HEK293T (cell line): ENCODE measurements around the gene MOCOS.
"Not testable (repeated sequence)": the region's sequence is repeated elsewhere in the genome, so short reads cannot be mapped to it uniquely, and the experiment has no call there.

Experiments used
- CTCF ChIA-PET: fragments of 350-600 bp; formaldehyde crosslinking; extraction: SDS; loops from one replicate; lab custom pipeline; 2021; ENCODE audit warnings: antibody characterized with exemption, inconsistent platforms; lab: Yijun Ruan, JAX
- POLR2A ChIA-PET: fragments of 350-600 bp; formaldehyde crosslinking; extraction: SDS; loops from one replicate; lab custom pipeline; 2020; ENCODE audit warnings: antibody characterized with exemption, inconsistent platforms; lab: Yijun Ruan, JAX
- DNase-seq: peaks from one replicate; pipeline ENCODE4 v3.0.0; 2012; ENCODE audit warnings: mixed read lengths; ENCODE audit errors: extremely low spot score
- ARNT ChIP-seq: fragments of 450-650 bp; IDR thresholded peaks from 2 replicates; pipeline ENCODE4 v1.6.1; 2017; ENCODE audit warnings: mild to moderate bottlenecking
- BHLHE40 ChIP-seq: fragments of 450-650 bp; IDR thresholded peaks from 2 replicates; pipeline ENCODE4 v1.6.1; 2016; ENCODE audit warnings: mild to moderate bottlenecking, moderate library complexity, borderline replicate concordance
- CTBP1 ChIP-seq: fragments of 450-650 bp; IDR thresholded peaks from 2 replicates; pipeline ENCODE4 v1.6.1; 2016; ENCODE audit warnings: borderline replicate concordance
- ELF4 ChIP-seq: fragments of 450-650 bp; IDR thresholded peaks from 2 replicates; pipeline ENCODE4 v1.6.1; 2017; ENCODE audit warnings: antibody characterized with exemption
- FOXA1 ChIP-seq: fragments of 450-650 bp; IDR thresholded peaks from 2 replicates; pipeline ENCODE4 v1.6.1; 2016; ENCODE audit warnings: mild to moderate bottlenecking
- FOXK2 ChIP-seq: fragments of 450-650 bp; IDR thresholded peaks from 2 replicates; pipeline ENCODE4 v1.6.1; 2016; ENCODE audit warnings: mild to moderate bottlenecking
- FOXM1 ChIP-seq: fragments of 450-650 bp; IDR thresholded peaks from 2 replicates; pipeline ENCODE4 v1.6.1; 2017; ENCODE audit warnings: mild to moderate bottlenecking, borderline replicate concordance
- HDGF ChIP-seq: fragments of 450-650 bp; IDR thresholded peaks from 2 replicates; pipeline ENCODE4 v1.6.1; 2017; ENCODE audit warnings: antibody characterized with exemption, borderline replicate concordance
- L3MBTL2 ChIP-seq: fragments of 450-650 bp; conservative IDR thresholded peaks from 2 replicates; pipeline ENCODE4 v1.6.1; 2016; ENCODE audit warnings: mild to moderate bottlenecking
- LEF1 ChIP-seq: fragments of 450-650 bp; IDR thresholded peaks from 2 replicates; pipeline ENCODE4 v1.6.1; 2017; ENCODE audit warnings: mild to moderate bottlenecking, borderline replicate concordance
- NFRKB ChIP-seq: fragments of 450-650 bp; IDR thresholded peaks from 2 replicates; pipeline ENCODE4 v1.6.1; 2016; ENCODE audit warnings: mild to moderate bottlenecking, moderate library complexity
- SP1 ChIP-seq: fragments of 450-650 bp; IDR thresholded peaks from 2 replicates; pipeline ENCODE4 v1.6.1; 2017
- SUZ12 ChIP-seq: fragments of 450-650 bp; IDR thresholded peaks from 2 replicates; pipeline ENCODE4 v1.6.1; 2016; ENCODE audit warnings: mild to moderate bottlenecking
- TARDBP ChIP-seq: fragments of 450-650 bp; IDR thresholded peaks from 2 replicates; pipeline ENCODE4 v1.6.1; 2016
- ZNF384 ChIP-seq: fragments of 450-650 bp; IDR thresholded peaks from 2 replicates; pipeline ENCODE4 v1.6.1; 2016
- TF ChIP-seq, protein P1 (sequence below): fragments of 450-650 bp; IDR thresholded peaks from 2 replicates; pipeline ENCODE4 v1.6.1; 2016

The MOCOS gene

DNA sequence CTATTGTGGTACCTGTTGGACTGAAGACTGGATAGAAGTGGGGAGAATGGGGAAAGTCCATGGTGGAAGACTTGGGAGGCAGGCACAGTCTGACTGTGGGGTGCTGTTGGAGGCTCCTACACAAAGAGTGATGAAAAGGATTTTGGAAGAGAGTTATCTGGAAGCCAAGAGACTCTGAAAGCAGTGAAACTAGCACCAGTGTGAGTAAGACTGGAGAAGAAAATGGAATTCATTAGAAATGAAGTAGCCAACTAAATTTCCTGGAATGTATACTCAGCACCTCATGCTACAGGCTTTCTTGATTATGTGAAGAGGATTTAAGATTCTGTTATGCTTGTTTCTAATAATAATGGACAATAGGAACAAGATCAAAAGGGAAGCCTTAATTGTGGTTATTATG is 29.9 kb upstream of the MOCOS start:
- POLR2A ChIA-PET, result interaction anchor here (1.6 kb wide), 1 partner anchor 27 kb away, joined by 7 read pairs; the partner anchor contains the start of genes ELP2 and SLC39A6
- no peak for TF ChIP-seq ELF4
- no peak for TF ChIP-seq LEF1
- TF ChIP-seq FOXM1, result no peak
- TF ChIP-seq, protein P1, sequence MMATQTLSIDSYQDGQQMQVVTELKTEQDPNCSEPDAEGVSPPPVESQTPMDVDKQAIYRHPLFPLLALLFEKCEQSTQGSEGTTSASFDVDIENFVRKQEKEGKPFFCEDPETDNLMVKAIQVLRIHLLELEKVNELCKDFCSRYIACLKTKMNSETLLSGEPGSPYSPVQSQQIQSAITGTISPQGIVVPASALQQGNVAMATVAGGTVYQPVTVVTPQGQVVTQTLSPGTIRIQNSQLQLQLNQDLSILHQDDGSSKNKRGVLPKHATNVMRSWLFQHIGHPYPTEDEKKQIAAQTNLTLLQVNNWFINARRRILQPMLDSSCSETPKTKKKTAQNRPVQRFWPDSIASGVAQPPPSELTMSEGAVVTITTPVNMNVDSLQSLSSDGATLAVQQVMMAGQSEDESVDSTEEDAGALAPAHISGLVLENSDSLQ, result no peak
- TF ChIP-seq ZNF384, result no peak
- no peak for TF ChIP-seq L3MBTL2
- no peak for TF ChIP-seq SP1
- TF ChIP-seq SUZ12, result no peak
- TF ChIP-seq BHLHE40, result no peak
- no peak for TF ChIP-seq ARNT
- no peak for TF ChIP-seq NFRKB
- no peak for TF ChIP-seq FOXK2
- TF ChIP-seq CTBP1, result no peak
- no peak for DNase-seq
- CTCF ChIA-PET, result interaction anchor here (1.1 kb wide), 1 partner anchor 531 kb away, joined by 3 read pairs; no protein-coding TSS in a partner anchor

DNA sequence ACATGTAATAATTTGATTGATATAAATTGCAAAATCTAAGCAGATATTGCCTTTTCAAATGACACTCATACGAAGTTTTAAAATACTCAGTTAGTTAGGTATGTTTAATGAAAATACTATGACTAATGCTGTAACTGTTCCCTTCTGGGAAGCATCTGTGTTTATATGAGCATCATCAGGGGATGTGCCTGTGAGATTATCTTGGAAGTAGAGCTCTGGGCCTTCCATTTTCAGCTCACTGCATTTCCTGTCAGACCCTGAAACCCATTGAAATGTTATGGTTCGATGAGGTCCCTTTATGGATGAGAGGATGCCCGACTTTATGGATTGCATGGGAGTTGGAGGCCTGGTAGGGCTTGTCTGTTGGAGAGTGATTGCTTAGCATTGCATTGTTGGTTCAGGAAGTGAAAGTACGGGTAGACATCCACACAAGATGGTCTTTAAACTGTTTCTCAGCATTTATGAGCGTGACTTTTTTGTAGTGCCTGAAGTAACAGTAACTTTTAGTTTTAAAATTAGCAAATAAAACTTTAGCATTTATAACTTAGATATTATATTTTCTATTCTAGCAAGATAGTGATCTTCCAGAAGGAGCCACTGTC is 28.9 kb upstream of the MOCOS start:
- ChIA-PET CTCF (no interaction called here), POLR2A (interaction anchor here (1.6 kb wide), 1 partner anchor 28 kb away, joined by 7 read pairs; the partner anchor contains the start of genes ELP2 and SLC39A6)
- TF ChIP-seq BHLHE40 (no peak), LEF1 (no peak), CTBP1 (no peak), HDGF (no peak), FOXA1 (no peak), ARNT (no peak), NFRKB (no peak), ZNF384 (no peak), FOXK2 (no peak)
- TF ChIP-seq, protein P1, result no peak
- DNase-seq, result no peak

DNA sequence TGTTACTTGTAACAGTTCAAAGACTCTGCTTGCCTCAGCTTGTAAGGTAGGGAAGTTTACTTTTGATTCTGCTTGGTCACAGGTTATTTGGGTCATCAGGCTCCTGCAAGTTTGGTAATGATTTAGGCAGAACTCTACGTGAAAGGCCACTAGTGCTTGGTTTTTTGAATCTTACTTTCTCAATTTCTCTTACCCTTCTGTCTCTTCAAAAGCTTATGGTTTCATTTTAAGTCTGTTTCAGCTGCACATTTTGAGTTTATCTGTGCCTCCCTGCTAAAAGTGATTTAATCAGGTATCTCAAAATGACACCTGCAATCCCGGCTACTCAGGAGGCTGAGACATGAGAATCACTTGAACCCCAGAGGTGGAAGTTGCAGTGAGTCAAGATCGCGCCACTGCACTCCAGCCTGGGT is 26.3 kb upstream of the MOCOS start:
- no peak for TF ChIP-seq FOXA1
- no peak for TF ChIP-seq FOXK2
- no peak for TF ChIP-seq L3MBTL2
- TF ChIP-seq, protein P1, result no peak
- DNase-seq, result no peak
- POLR2A ChIA-PET, result no interaction called here
- CTCF ChIA-PET, result no interaction called here

DNA sequence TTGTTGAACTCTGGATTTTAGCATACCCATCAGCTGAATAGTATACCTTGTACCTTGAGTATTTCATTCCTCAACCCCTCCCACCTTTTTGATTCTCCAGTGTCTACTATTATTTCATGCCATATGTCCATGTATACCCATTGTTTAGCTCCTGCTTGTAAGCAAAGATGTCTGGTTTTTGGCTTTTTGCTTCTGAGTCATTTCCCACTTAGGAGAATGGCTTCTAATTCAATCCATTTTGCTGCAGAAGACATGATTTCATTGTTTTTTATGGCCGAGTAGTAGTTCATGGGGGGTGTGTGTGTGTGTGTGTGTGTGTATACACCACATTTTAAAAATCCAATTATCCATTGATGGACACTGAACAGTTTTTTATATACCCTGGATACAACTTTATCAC is 24.3 kb upstream of the MOCOS start:
- TF ChIP-seq ARNT (no peak), ELF4 (no peak), FOXK2 (no peak), SP1 (no peak), NFRKB (no peak), L3MBTL2 (no peak), TARDBP (no peak), FOXM1 (no peak), BHLHE40 (no peak), FOXA1 (no peak), LEF1 (no peak), HDGF (no peak), SUZ12 (no peak), ZNF384 (no peak), CTBP1 (no peak)
- TF ChIP-seq, protein P1, result no peak
- CTCF ChIA-PET, result no interaction called here
- DNase-seq, result no peak
- POLR2A ChIA-PET, result no interaction called here

DNA sequence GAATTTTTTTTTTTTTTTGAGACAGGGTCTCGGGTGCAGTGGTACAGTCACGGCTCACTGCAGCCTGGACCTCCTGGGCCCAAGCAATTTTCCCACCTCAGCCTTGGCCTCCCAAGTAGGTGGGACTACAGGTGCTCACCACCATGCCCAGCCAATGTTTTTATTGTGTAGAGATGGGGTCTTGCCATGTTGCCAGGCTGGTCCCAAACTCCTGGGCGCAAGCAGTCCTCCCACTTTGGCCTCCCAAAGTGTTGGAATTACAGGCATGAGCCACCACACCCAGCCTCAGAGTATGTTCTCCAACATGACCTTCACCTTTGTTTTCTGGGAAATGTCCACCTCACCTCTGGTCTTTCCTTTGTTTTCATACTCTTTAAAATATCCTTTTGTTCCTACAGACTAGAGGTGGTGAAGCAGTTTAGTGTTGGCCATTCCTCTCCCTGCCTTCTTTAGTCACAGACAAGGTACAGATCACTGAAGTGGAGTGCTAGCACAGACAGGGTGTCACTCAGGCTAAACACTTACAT is 19.5 kb upstream of the MOCOS start:
- no peak for DNase-seq
- TF ChIP-seq SP1 (no peak), ELF4 (no peak), TARDBP (no peak), L3MBTL2 (no peak), CTBP1 (no peak), ARNT (no peak)
- TF ChIP-seq, protein P1, result no peak
- ChIA-PET CTCF (no interaction called here), POLR2A (no interaction called here)

DNA sequence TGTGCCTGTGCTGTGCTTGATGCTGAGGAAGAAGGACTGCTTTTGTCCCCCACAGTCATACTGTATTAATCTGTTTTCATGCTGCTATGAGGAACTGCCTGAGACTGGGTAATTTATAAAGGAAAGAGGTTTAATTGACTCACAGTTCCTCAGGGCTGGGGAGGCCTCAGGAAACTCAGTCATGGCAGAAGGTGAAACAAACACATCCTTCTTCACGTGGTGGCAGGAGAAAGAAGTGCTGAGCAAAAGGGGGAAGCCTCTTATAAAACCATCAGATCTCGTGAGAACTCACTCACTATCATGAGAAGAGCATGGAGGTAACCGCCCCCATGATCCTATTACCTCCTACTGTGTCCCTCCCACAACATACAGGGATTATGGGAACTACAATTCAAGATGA is 19.0 kb upstream of the MOCOS start:
- POLR2A ChIA-PET, CTCF ChIA-PET, DNase-seq: not testable (repeated sequence)
